IPS-NIHi11 (cell line): ENCODE data around the gene RHBDD2.
A peak's percentile ranks its signal among the peaks of the same experiment; 100 is the strongest.
"Not testable (repeated sequence)": the region's sequence is repeated elsewhere in the genome, so short reads cannot be mapped to it uniquely, and the experiment has no call there.

Experiments used
- DNase-seq: peaks from one replicate; pipeline ENCODE4 v3.0.0; 2012; ENCODE audit warnings: mixed read lengths, low spot score

Gene RHBDD2

DNA sequence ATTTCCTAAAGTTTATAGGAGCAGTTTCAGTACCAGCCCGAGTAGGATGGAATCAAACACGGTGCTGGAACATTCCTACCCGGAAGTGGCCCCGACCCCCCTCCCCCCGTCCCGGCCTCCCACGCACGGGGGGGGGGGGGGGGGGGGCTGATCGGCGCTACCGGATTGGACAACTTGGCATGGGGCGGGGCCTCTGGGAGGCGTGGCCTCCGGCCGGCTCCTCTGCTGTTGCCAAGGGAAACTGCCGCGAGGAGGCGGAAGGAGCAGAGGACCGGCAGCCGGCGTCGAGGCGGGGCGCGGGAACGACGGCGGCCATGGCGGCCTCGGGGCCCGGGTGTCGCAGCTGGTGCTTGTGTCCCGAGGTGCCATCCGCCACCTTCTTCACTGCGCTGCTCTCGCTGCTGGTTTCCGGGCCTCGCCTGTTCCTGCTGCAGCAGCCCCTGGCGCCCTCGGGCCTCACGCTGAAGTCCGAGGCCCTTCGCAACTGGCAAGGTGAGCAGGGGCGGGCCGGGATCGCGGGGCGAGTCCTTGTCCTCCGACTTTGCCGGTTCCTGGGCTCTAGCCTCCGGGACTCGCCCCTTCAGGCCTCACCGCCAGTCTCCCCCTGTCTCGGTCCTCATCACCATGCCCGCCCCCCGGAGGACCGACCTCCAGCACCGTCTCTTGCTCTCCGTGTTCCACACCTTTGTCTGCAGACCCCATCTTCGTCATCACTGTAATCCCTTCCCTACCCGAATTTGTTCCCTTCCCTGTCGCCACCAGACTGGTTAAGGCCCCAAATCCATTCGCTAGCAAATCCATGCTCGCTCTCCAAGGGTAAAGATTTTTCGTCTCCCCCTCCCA is at the start of gene RHBDD2:
Gene RHBDD2, plus strand, starts transcription at position 266 of the 843 bp plus-strand sequence. Its CDS starts 49 bp downstream, at position 315.
- DNase-seq = peak; percentile 99

DNA sequence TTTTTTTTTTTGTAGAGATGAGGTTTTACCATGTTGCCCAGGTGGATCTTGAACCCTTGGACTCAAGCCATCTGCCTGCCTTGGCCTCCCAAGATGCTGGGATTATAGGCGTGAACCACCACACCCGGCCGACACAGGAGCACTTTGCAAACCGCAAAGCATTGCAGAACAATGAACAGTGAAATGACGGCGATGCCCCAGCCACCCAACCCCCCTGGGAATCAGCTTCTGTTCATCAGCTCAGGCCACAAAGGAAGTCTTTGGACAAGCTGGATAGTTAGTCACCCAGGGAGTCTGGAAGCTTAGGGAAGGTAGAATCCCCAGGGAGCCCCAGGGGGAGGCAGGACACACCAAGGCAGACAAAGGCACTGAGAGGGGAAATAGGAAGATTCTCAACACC is 49.2 kb upstream of the RHBDD2 start:
- DNase-seq = not testable (repeated sequence)

DNA sequence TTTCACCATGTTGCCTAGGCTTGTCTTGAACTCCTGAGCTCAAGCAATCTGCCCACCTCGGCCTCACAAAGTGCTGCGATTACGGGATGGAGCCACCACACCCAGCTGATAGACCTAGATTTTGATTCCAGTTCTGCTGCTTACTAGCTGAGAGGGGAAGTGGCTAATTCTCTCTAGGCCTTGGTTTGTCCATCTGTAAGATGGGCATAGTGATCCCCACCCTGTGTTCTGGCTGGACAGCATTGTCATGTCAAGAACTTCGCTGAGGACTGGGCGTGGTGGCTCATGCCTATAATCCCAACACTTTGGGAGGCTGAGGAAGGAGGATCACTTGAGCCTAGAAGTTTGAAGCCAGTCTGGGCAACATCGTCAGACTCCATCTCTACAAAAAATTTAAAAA is 47.9 kb upstream of the RHBDD2 start:
- DNase-seq = no peak

DNA sequence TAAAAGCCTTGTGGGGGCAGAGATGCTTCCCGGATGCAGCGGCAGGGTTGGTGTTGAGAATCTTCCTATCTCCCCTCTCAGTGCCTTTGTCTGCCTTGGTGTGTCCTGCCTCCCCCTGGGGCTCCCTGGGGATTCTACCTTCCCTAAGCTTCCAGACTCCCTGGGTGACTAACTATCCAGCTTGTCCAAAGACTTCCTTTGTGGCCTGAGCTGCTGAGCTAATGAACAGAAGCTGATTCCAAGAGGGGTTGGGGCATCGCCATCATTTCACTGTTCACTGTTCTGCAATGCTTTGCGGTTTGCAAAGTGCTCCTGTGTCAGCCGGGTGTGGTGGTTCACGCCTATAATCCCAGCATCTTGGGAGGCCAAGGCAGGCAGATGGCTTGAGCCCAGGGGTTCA is 45.2 kb upstream of the RHBDD2 start:
- DNase-seq = peak; percentile 1

DNA sequence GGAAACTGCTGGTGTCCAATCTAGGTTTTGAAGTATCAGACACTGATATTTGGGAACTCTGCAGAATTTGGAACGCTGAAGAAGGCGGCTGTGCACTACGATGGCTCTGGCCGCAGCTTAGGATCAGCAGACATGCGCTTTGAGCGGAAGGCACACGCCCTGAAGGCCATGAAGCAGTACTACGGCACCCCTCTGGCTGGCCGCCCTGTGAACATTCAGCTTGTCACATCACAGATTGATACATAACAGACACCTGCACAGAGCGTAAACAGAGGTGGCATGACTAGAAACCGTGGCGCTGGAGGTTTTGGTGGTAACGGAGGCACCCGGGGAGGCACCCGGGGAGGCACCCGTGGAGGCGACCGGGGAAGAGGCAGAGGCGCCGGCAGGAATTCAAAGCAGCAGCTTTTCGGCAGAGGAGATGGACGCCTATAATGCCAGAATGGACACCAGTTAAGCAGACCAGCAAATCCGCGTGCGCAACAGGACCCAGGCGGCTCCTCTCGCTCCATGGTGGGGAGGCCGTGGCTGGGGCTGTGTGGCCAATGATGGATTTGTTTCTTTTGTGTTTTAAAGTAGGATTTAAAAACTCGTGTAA is 43.0 kb upstream of the RHBDD2 start:
- no peak for DNase-seq

DNA sequence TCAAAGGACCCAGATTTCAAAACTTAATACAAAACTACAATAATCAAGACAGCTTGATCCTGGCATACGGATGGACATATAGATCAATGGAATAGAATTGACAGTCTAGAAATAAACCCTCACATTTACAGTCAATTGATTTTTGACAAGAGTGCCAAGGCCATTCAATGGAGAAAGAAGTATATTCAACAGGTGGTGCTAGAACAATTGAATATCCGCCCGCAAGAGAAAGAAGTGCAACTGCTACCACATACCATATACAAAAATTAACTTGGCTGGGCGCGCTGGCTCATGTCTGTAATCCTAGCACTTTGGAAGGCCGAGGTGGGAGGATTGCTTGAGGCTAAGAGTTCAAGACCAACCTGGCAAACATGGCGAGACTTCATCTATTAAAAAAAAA is 42.0 kb upstream of the RHBDD2 start:
- DNase-seq = no peak

DNA sequence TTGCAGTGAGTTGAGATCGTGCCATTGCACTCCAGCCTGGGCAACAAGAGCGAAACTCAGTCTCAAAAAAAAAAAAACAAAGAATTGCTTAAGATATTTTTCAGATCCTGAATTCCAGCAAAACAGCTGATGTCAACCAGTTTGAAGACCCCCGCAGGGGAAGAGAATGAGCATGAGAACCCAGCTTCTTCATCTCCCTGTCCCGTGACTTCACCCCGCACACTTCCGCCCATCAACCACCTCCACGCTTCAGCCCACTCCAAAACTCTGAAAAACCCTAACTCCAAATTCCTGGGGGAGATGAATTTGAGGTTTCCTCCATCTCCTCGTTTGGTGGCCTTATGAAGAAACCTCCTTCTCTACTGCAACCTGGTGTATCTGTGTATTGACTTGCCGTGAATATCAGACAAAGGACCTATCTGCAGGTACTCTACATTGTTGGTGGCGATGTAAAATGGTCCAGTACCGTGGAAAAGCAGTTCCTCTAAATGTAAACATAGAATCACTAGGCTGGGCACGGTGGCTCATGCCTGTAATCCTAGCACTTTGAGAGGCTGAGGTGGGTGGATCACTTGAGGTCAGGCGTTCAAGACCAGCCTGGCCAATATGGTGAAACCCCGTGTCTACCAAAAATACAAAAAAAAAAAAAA is 40.4 kb upstream of the RHBDD2 start:
- DNase-seq = not testable (repeated sequence)

DNA sequence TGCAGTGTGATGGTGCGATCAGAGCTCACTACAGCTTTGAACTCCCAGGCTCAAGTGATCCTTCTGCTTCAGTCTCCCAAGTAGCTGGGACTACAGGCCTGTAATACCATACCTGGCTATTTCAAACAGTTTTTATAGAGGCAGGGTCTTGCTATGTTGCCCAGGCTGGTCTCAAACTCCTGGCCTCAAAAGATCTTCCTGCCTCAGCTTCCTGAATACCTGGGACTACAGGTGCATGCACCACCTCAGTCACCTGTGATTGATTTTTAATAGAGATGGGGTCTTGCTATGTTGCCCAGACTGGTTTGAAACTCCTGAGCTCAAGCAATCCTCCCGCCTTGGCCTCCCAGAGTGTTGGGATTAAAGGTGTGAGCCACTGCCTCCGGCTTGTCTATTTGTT is 38.8 kb upstream of the RHBDD2 start:
- DNase-seq = no peak

DNA sequence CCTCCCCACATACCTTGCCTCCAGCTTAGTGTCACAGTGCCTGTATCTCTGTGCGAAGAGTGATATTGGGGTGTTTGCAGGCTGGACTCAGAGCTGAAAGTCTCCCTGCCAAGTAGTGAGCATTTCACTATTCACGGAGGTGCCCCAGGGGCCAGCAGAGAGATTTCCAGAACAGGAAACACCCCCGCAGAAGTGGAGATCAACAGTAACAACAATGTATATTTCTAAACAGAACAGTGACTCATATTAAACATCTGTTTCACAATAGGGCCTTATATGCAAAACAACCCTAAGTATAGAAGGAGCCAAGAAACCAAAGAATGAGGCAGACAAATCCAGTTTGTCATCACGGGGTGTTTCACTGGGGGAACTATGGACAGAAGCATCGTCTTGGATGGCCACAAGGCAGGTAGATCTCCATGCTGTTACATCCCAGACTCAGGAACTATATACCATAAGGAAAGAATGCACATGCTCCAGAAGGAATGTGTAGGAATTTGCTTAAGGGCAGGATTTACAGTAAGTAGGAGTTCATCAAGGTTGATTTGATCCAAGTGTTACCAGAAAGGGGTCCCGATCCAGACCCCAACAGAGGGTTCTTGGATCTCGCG is 35.9 kb upstream of the RHBDD2 start:
- DNase-seq = no peak

DNA sequence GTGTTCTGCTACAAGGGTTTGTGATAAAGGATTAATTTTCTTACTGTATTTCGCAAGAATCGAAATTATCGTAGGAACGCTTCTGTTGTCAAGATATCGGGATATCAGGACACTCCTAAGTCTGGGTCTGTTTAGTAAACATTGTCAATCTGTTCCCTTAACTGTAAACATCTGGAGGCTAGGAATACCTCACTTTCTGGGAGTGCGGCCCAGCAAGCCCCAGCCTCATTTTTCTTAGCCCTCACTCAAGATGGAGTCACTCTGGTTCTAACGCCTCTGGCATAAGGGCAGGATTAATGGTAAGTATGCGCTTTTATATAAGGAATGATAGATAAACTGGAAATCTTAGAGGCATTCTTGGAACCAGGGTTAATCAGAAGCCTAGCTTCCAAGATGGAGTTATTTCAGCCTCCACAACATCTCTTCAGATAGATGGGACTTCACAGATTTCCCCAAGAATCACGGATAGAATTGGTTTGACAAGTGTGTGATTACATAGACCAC is 35.2 kb upstream of the RHBDD2 start:
- no peak for DNase-seq

DNA sequence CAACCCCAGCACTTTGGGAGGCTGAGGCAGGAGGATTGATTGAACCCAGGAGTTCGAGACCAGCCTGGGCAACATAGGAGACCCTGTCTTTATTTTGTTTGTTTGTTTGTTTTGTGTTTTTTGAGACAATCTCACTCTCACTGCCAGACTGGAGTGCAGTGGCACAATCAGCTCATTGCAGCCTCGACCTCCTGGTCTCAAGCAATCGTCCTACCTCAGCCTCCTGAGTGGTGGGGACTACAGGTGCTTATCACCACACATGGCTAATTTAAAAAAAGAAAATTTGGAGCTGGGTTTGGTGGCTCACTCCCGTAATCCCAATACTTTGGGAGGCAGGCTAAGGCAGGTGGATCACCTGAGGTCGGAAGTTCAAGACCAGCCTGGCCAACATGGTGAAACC is 34.7 kb upstream of the RHBDD2 start:
- DNase-seq = no peak

DNA sequence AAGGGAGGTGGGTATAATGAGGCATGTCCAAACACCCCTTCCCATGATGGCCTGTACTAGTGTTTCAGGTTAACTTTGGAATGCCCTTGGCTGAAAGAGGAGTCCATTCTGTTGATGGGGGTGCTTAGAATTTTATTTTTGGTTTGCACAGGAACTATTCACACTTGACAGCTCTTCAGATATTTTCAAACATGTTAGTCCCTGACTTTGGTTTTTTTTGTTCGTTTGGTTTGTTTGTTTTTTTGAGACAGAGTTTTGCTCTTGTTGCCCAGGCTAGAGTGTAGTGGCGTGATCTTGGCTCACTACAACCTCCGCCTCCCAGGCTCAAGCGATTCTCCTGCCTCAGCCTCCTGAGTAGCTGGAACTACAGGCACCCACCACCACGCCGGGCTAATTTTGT is 33.7 kb upstream of the RHBDD2 start:
- DNase-seq = not testable (repeated sequence)

DNA sequence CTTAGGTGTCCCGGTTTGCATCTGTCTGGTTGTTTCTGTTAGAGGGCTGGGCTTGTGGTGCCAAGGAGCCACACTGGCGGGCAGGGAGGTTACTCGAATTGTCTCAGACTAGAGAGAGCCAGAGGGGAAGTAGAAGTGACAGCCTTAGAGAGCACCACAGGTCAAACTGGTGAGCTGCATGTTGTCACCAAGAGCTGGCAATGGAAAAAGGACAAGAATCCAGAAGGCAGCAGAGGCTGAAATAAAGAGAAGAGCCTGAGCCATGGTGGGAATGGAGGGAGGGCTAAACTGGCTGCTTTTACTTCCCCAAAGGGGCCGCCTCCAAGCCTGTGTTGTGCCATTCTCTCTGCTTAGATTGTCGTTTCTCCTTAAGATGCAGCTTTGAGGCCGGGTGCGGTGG is 31.1 kb upstream of the RHBDD2 start:
- no peak for DNase-seq

DNA sequence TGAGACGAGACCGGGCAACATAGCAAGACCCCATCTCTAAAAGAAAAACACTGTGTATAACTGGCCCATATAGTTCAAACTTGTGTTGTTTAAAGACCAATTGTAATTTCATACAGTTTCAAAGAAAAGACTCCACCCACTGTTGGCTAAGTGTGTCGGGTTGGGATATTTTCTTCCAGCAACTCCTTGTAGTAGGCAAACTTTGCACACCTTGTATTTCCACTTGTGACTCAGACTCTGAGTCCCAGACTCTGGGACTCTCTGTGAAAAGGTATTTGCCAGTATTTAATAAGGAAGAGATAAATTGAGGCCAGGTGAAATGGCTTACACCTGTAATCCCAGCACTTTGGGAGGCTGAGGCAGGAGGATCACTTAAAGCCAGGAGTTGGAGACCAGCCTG is 29.3 kb upstream of the RHBDD2 start:
- DNase-seq = no peak

DNA sequence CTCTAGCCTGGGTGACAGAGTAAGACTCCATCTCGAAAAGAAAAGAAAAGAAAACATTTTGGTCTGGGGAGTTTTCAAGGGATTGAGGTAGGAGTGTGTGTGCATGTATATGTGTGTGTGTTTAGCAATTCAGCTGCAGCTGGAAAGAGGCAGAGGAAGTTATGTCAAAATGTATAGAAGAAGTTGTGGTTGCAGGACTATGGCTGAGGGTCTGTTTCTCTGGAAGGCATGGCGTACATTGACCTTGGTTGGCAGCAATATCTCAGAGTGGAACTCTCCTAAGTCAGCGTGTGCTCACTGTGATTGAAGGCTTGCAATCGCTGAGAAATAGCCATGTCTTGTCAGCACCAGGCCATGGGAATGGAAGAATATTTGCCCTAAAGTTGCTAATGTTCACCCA is 28.6 kb upstream of the RHBDD2 start:
- DNase-seq = no peak

DNA sequence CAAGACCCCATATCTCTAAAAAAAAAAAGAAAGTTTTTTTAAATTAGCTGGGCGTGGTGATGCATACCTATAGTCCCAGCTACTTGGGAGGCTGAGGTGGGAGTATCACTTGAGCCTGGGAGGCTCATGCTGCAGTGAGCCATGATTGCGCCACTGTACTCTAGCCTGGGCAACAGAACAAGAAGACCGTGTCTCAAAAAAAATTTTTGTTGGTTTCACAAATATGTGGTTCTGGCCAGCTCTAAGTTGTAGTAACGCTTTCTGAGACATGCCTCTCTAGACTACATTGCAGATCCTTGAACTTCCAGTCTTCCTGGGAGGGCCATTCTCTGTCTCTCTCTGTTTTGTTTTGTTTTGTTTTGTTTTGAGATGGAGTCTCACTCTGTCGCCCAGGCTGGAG is 24.6 kb upstream of the RHBDD2 start:
- no peak for DNase-seq

DNA sequence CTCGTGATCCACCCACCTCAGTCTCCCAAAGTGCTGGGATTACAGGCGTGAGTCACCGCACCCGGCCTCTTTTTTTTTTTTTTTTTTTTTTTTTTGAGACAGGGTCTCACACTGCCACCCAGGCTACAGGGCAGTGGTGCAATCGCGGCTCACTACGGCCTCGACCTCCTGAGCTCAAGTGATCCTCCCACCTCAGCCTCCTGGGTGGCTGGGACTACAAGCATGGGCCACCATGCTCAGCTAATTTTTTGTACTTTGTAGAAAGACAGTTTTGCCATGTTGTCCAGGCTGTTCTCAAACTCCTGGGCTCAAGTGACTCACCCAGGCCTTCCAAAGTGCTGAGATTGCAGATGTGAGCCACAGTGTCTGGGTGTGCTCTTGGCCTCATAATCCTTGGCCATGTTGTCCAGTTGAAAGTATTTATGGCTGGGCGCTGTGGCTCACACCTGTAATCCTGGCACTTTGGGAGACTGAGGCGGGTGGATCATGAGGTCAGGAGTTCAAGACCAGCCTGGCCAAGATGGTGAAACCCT is 24.0 kb upstream of the RHBDD2 start:
- DNase-seq = not testable (repeated sequence)

DNA sequence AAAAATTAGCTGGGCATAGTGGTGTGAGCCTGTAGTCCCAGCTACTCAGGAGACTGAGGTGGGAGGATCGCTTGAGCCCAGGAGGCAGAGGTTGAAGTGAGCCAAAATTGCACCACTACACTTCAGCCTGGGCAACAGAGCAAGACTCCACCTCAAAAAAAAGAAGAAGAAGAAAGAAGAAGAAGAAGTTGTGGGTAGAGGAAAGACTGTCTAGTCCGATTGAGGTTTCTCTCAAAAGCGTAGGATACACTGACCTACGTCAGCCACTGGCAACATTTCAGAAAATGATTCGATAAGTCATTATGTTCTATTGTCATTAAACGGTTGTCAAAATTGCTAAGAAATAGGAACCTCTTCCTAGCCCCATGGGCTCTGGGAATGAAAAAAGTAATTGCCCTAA is 22.3 kb upstream of the RHBDD2 start:
- DNase-seq = no peak

DNA sequence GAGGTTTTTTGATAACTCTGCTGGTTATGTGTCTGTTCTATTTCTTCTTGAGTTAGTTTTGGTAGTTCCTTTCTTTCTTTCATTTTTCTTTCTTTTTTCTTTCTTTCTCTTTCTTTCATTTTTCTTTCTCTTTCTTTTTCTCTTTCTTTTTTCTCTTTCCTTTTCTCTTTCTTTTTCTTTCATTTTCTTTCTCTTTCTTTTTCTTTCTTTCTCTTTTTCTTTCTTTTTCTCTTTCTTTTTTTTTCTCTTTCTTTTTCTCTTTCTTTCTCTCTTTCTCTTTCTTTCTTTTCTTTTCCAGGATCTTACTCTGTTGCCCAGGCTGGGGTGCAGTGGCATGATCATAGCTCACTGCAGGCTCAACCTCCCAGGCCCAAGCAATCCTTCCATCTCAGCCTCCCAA is 20.4 kb upstream of the RHBDD2 start:
- no peak for DNase-seq

DNA sequence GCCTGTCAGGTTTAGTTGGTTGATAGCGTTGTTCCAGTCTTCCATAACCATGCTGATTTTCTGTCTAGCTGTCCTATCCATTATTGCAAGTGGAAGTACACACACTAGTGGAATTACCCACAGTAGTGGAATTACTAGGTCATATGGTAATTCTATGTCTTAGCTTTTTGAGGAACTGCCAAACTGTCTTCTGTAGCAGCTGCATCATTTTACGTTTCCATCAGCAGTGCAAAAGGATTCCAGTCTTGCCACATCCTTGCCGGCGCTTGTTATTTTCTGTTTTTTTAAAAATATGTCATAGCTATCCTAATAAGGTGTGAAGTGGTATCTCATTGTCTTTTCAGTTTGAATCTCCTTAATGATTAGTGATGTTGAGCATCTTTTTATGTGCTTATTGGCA is 17.2 kb upstream of the RHBDD2 start:
- DNase-seq = no peak

DNA sequence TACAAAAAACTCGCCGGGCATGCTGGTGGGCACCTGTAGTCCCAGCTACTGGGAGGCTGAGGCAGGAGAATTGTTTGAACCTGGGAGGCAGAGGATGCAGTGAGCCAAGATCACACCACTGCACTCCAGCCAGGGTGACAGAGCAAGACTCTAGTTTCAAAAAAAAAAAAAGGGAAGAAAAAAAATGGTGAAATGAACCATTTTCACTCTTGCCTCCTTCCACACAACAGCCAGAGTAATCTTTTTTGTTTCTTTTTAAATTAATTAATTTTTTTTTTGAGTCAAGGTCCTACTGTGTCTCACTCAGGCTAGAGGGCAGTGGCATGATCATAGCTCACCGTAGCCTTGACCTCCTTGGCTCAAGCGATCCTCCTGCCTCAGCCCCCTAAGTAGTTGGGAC is 14.6 kb upstream of the RHBDD2 start:
- not testable (repeated sequence) for DNase-seq

DNA sequence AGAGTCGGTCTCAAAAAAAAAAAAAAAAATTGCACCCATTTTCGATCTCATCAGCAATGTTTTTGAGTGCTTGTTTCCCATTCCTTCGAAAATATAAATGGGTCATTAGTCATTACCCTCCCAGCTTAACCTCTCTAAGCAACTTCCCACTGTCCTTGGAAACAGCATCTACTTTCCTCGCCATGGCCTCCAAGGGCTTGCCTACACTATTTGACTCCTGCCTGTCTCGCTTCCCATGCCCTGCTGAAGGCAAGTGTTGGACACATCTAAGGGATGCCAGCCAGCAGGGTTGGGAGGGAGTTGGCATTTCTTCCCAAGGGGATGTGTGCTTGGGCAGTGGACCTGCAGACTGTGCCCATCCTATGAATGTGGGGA is 12.7 kb upstream of the RHBDD2 start:
- DNase-seq = no peak
